T-helper 22 cell (primary cell): ENCODE results near the gene STK36.

Source experiments
- DNase-seq: peaks from one replicate; pipeline ENCODE4 v3.0.0-alpha.2; 2020; ENCODE audit warnings: low read depth

Gene STK36

GRCh38 chr2:218719457-218719856 lies 47.6 kb downstream of the STK36 start:
- DNase-seq = no peak

- no peak for DNase-seq
Measured at GRCh38 chr2:218720048-218721041, 48.5 kb downstream of the STK36 start.

- DNase-seq = no peak
Measured at GRCh38 chr2:218721488-218721887, 49.6 kb downstream of the STK36 start.

GRCh38 chr2:218721934-218722333 lies 50.0 kb downstream of the STK36 start:
- DNase-seq = no peak

- no peak for DNase-seq
Measured at GRCh38 chr2:218722419-218722818, 50.5 kb downstream of the STK36 start.

GRCh38 chr2:218722876-218723785 lies 51.2 kb downstream of the STK36 start:
- DNase-seq = no peak

- DNase-seq = no peak
Measured at GRCh38 chr2:218726004-218726574, 54.2 kb downstream of the STK36 start.

GRCh38 chr2:218727502-218728165 lies 55.7 kb downstream of the STK36 start:
- DNase-seq = no peak

- DNase-seq = no peak
Measured at GRCh38 chr2:218729640-218730039, 57.8 kb downstream of the STK36 start.

GRCh38 chr2:218732052-218732760 lies 60.3 kb downstream of the STK36 start:
- DNase-seq = no peak

- no peak for DNase-seq
Measured at GRCh38 chr2:218732761-218733158, 60.9 kb downstream of the STK36 start.

- no peak for DNase-seq
Measured at GRCh38 chr2:218733171-218734021, 61.5 kb downstream of the STK36 start.

GRCh38 chr2:218734190-218734975 lies 62.5 kb downstream of the STK36 start:
- DNase-seq = no peak

- DNase-seq = no peak
Measured at GRCh38 chr2:218736531-218736930, 64.6 kb downstream of the STK36 start.

GRCh38 chr2:218743068-218743467 lies 71.2 kb downstream of the STK36 start:
- no peak for DNase-seq

- DNase-seq = no peak
Measured at GRCh38 chr2:218744615-218745014, 72.7 kb downstream of the STK36 start.

- no peak for DNase-seq
Measured at GRCh38 chr2:218745160-218745558, 73.3 kb downstream of the STK36 start.

GRCh38 chr2:218745559-218746469 lies 73.9 kb downstream of the STK36 start:
- no peak for DNase-seq
